A673 (cell line): ENCODE measurements around the gene STK11. TPM values are rescaled to one million over a fixed set of nuclear protein-coding genes. Genes with fewer than 3 reads are reported as not detected.

Experiments
- BruUV-seq: library from RNA; stranded (reverse); fragments of 400-500 nt; replicated peaks from 2 replicates; lab custom pipeline; 2021; lab: Mats Ljungman, UMichigan
- CTCF ChIA-PET: fragments of 300-600 bp; sonication (Branson Sonifier 250); formaldehyde crosslinking; loops from one replicate; lab custom pipeline; 2022; ENCODE audit warnings: antibody characterized with exemption; lab: Charles Lee
- POLR2A ChIA-PET: fragments of 300-600 bp; sonication (Branson Sonifier 250); formaldehyde crosslinking; loops from one replicate; lab custom pipeline; 2022; ENCODE audit warnings: antibody characterized with exemption; ENCODE audit not compliant: low non-redundant PET; lab: Charles Lee
- DNase-seq: peaks from one replicate; pipeline ENCODE4 v3.0.0-alpha.2; 2015; ENCODE audit warnings: low spot score
- H3K27ac ChIP-seq: fragments of 200-600 bp; sonication (generic); 2 replicates; pipeline ENCODE4 v1.5.1; 2016; ENCODE audit warnings: mixed run types, low read depth, mild to moderate bottlenecking, mixed read lengths, antibody characterized with exemption, low read length; ENCODE audit not compliant: poor library complexity, severe bottlenecking
- H3K27me3 ChIP-seq: fragments of 200-600 bp; sonication (generic); replicated peaks from 2 replicates; pipeline ENCODE4 v1.6.1; 2017; ENCODE audit warnings: mixed run types, low read depth, mild to moderate bottlenecking, mixed read lengths, antibody characterized with exemption, low read length; ENCODE audit not compliant: insufficient read depth, poor library complexity
- H3K36me3 ChIP-seq: fragments of 200-600 bp; sonication (generic); 2 replicates; pipeline ENCODE4 v1.6.1; 2016; ENCODE audit warnings: mixed run types, mild to moderate bottlenecking, mixed read lengths, antibody characterized with exemption, low read length; ENCODE audit not compliant: insufficient read depth, poor library complexity, severe bottlenecking
- H3K4me1 ChIP-seq: fragments of 200-600 bp; sonication (generic); 2 replicates; pipeline ENCODE4 v1.6.1; 2017; ENCODE audit warnings: mixed run types, mild to moderate bottlenecking, mixed read lengths, antibody characterized with exemption, low read length; ENCODE audit not compliant: insufficient read depth, poor library complexity, severe bottlenecking
- H3K4me3 ChIP-seq: fragments of 200-600 bp; sonication (generic); 2 replicates; pipeline ENCODE4 v1.5.1; 2016; ENCODE audit warnings: low read depth, mixed run types, mild to moderate bottlenecking, mixed read lengths, low read length; ENCODE audit not compliant: poor library complexity, severe bottlenecking
- H3K9me3 ChIP-seq: fragments of 200-600 bp; sonication (generic); 2 replicates; pipeline ENCODE4 v1.6.1; 2016; ENCODE audit warnings: mixed run types, low read depth, mild to moderate bottlenecking, mixed read lengths, antibody characterized with exemption, low read length; ENCODE audit not compliant: poor library complexity, severe bottlenecking
- EZH2 ChIP-seq: fragments of 200-600 bp; sonication (generic); IDR thresholded peaks from 2 replicates; pipeline ENCODE4 v1.6.1; 2017; ENCODE audit warnings: borderline replicate concordance, low read depth, mild to moderate bottlenecking, mixed read lengths, antibody characterized with exemption, low read length; ENCODE audit not compliant: poor library complexity, severe bottlenecking
- intact Hi-C: fragments of 100-400 bp; cut with micrococcal nuclease; formaldehyde crosslinking; loops from one replicate; pipeline ENCODE4 v1.10.0; 2022; ENCODE audit not compliant: unreplicated experiment
- total RNA-seq: library from RNA; stranded (reverse); gene quantifications from 2 replicates; pipeline ENCODE4 v1.2.3, GENCODE V29; 2021
- TF ChIP-seq, protein P1 (sequence below): fragments of 300-800, 200-600 bp; sonication (generic); conservative IDR thresholded peaks from 2 replicates; pipeline ENCODE4 v1.5.1; 2017; ENCODE audit warnings: low read depth, mild to moderate bottlenecking, antibody characterized with exemption, low read length, moderate library complexity, mixed read lengths

STK11 gene
- total RNA-seq, 1 experiment from 2014 or later = 64.9 TPM

DNA sequence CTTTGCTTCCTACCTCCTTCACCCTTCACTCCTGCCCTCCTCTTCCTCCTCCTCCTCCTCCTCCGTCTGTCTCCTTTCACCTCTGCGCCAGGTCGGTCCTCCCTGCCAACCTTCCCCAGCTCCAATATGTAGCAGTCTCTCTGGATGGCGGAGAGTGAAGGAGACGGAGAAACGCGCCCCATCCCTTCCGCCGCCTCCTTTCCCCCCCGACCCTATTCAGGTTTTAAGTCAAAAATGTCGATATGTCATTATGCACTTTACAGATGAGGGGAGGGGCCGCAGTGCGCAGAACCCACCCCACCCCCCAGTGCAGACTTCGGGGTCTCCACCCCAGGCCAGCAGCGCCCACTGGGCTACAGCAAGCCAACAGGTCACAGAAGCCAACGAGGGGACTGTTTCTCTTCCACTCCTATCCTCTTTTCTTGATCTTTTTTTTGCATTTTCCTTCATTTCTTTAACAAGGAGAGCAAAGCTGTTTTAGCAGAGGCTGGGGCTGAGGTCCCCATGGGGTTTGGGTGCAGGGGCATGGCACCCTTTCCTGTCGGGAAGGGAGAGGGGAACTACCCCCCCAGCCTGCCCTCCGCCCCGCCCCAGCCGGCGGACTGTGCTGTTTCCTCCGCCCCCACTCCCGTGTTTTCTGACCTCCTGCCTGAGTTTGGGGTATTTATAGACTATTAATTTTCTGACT, 52.0 kb downstream of the STK11 start:
- H3K9me3 ChIP-seq = no peaks in the 10 kb centered on the region
- peak; percentile 46 for DNase-seq
- no TSS peak for BruUV-seq
- POLR2A ChIA-PET = interaction anchor here (0.6 to 1.5 kb wide), 3 partner anchors 8 to 172 kb away, joined by 5 to 10 read pairs (median 7); partner anchors contain the start of gene CIRBP
- intact Hi-C loops = no loop called here
- CTCF ChIA-PET = no interaction called here
- no peak for TF ChIP-seq EZH2
- TF ChIP-seq, protein P1, sequence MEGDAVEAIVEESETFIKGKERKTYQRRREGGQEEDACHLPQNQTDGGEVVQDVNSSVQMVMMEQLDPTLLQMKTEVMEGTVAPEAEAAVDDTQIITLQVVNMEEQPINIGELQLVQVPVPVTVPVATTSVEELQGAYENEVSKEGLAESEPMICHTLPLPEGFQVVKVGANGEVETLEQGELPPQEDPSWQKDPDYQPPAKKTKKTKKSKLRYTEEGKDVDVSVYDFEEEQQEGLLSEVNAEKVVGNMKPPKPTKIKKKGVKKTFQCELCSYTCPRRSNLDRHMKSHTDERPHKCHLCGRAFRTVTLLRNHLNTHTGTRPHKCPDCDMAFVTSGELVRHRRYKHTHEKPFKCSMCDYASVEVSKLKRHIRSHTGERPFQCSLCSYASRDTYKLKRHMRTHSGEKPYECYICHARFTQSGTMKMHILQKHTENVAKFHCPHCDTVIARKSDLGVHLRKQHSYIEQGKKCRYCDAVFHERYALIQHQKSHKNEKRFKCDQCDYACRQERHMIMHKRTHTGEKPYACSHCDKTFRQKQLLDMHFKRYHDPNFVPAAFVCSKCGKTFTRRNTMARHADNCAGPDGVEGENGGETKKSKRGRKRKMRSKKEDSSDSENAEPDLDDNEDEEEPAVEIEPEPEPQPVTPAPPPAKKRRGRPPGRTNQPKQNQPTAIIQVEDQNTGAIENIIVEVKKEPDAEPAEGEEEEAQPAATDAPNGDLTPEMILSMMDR = no peak
- peaks cover 49% of the 10 kb centered on the region for H3K36me3 ChIP-seq
- H3K4me3 ChIP-seq = no peak overlapping the region
- H3K4me1 ChIP-seq = peaks cover 82% of the 10 kb centered on the region
- H3K27ac ChIP-seq = peak overlapping the region; percentile 77
- H3K27me3 ChIP-seq = no peaks in the 10 kb centered on the region

- intact Hi-C loops = no loop called here
- ChIA-PET CTCF (no interaction called here), POLR2A (interaction anchor here (0.6 to 0.7 kb wide), 3 partner anchors 8 to 11 kb away, joined by 5 to 10 read pairs (median 8); no protein-coding TSS in a partner anchor)
- Histone ChIP-seq H3K27ac (peak overlapping the region; percentile 77), H3K4me1 (peaks cover 87% of the 10 kb centered on the region), H3K36me3 (peaks cover 47% of the 10 kb centered on the region), H3K4me3 (no peak overlapping the region), H3K27me3 (no peaks in the 10 kb centered on the region), H3K9me3 (no peaks in the 10 kb centered on the region)
- peak; percentile 32 for DNase-seq
- BruUV-seq = TSS peak; percentile 28
- TF ChIP-seq EZH2 = no peak
- TF ChIP-seq, protein P1 = no peak
Measured at GRCh38 chr19:1258163-1258492, 52.5 kb downstream of the STK11 start.

DNA sequence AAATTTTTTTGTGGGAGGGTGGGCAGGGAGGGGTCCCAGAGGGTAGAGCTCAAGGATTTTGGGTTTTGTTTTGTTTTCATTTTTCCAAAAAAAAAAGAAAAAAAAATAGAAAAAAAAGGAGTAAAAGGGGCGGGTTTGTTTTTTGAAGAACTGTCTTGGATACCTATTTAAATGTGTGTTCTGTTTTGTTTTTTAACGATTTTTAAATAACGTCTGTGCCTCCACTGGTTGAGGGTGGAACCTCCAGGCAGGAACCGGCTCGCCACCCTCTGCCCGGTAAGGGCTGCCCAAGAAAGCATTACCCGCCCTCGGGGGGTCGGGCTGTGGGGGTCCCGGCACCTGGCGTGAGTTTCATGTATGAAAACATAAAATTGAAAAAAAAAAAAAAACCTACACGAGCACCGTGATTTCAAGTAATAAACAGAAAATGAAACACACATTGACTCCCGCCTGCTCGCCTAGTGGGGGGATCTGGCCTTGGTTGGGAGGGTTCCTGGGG, 53.2 kb downstream of the STK11 start:
- ChIA-PET POLR2A (interaction anchor here (0.6 kb wide), 2 partner anchors 10 to 11 kb away, joined by 5 to 8 read pairs; no protein-coding TSS in a partner anchor), CTCF (no interaction called here)
- H3K4me1 ChIP-seq = peaks cover 84% of the 10 kb centered on the region
- peaks cover 43% of the 10 kb centered on the region for H3K36me3 ChIP-seq
- peak overlapping the region; percentile 25 for H3K4me3 ChIP-seq
- no peak for DNase-seq
- TF ChIP-seq, protein P1 = no peak
- no peak for TF ChIP-seq EZH2
- H3K27me3 ChIP-seq = no peaks in the 10 kb centered on the region
- intact Hi-C loops = no loop called here
- no TSS peak for BruUV-seq
- no peaks in the 10 kb centered on the region for H3K9me3 ChIP-seq
- H3K27ac ChIP-seq = peak overlapping the region; percentile 77
